Panc1 (cell line): Measurements from ENCODE around the gene GPC3. TPM values are rescaled to one million over a fixed set of nuclear protein-coding genes. Genes with fewer than 3 reads are reported as not detected.

Source experiments
- ATAC-seq: fragments of 200-7000 bp; cut with Tn5 transposase; 2 replicates; pipeline ENCODE4 v1.9.1; 2020; ENCODE audit warnings: mild to moderate bottlenecking, moderate library complexity
- BruUV-seq: library from RNA; stranded (reverse); fragments of 400-500 nt; replicated peaks from 2 replicates; lab custom pipeline; 2021; lab: Mats Ljungman, UMichigan
- CTCF ChIA-PET: fragments of 300-600 bp; sonication (Branson Sonifier 250); formaldehyde crosslinking; loops from one replicate; lab custom pipeline; 2022; ENCODE audit warnings: antibody characterized with exemption; lab: Charles Lee
- POLR2A ChIA-PET: fragments of 300-600 bp; sonication (Branson Sonifier 250); formaldehyde crosslinking; loops from one replicate; lab custom pipeline; 2022; ENCODE audit warnings: antibody characterized with exemption; lab: Charles Lee
- DNase-seq: peaks from one replicate; pipeline ENCODE4 v3.0.0-alpha.2; 2010; ENCODE audit warnings: low read depth, low spot score
- H3K27ac ChIP-seq: 2 replicates; pipeline ENCODE4 v1.5.1; 2011; ENCODE audit warnings: mild to moderate bottlenecking, low read length, inconsistent platforms
- H3K27me3 ChIP-seq: fragments of 200-500 bp; sonication (Bioruptor generic); 2 replicates; pipeline ENCODE4 v1.6.0; 2014; ENCODE audit warnings: low read length, inconsistent platforms; ENCODE audit not compliant: control insufficient read depth, insufficient read depth
- H3K36me3 ChIP-seq: fragments of 200-500 bp; sonication (Bioruptor generic); 2 replicates; pipeline ENCODE4 v1.5.1; 2014; ENCODE audit warnings: inconsistent platforms, mild to moderate bottlenecking, low read length, moderate library complexity; ENCODE audit not compliant: control insufficient read depth, insufficient read depth
- H3K4me1 ChIP-seq: 2 replicates; pipeline ENCODE4 v1.5.1; 2011; ENCODE audit warnings: inconsistent platforms, mild to moderate bottlenecking, low read length, moderate library complexity; ENCODE audit not compliant: control insufficient read depth, insufficient read depth
- H3K4me3 ChIP-seq, 2 experiments: 2 replicates each; pipeline ENCODE4 v1.5.1; 2011 to 2012; ENCODE audit warnings: low read depth in 2 of 2, low read length in 2 of 2, mild to moderate bottlenecking in 2 of 2, inconsistent platforms in 1 of 2, moderate library complexity in 1 of 2
- H3K9me3 ChIP-seq: fragments of 200-500 bp; sonication (Bioruptor generic); 2 replicates; pipeline ENCODE4 v1.5.1; 2014; ENCODE audit warnings: low read depth, mild to moderate bottlenecking, inconsistent platforms, low read length, moderate library complexity; ENCODE audit not compliant: control insufficient read depth, insufficient read depth
- CTCF ChIP-seq: fragments of 450-650 bp; IDR thresholded peaks from 2 replicates; pipeline ENCODE4 v1.5.1; 2017; ENCODE audit warnings: mild to moderate bottlenecking
- POLR2AphosphoS5 ChIP-seq: IDR thresholded peaks from 2 replicates; pipeline ENCODE4 v1.6.1; 2012; ENCODE audit warnings: mild to moderate bottlenecking, low read depth, low read length, moderate library complexity
- SIN3A ChIP-seq: IDR thresholded peaks from 2 replicates; pipeline ENCODE4 v1.6.1; 2012; ENCODE audit warnings: low read depth, mild to moderate bottlenecking, low read length, moderate library complexity, borderline replicate concordance; ENCODE audit not compliant: insufficient read depth
- TCF7L2 ChIP-seq: IDR thresholded peaks from 2 replicates; pipeline ENCODE4 v1.6.1; 2011; ENCODE audit warnings: mild to moderate bottlenecking, low read depth, low read length, inconsistent platforms
- in situ Hi-C: cut with HindIII; loops from 2 replicates; pipeline ENCODE4 v1.10.0; 2016; ENCODE audit warnings: low sequenced_read_pairs, low pct_unique_long_range_greater_than_20kb
- intact Hi-C: fragments of 100-400 bp; cut with micrococcal nuclease; formaldehyde crosslinking; loops from one replicate; pipeline ENCODE4 v1.10.0; 2022; ENCODE audit not compliant: unreplicated experiment
- total RNA-seq: library from RNA; stranded (reverse); gene quantifications from one replicate; pipeline ENCODE4 v1.2.1, GENCODE V29; 2021; ENCODE audit not compliant: unreplicated experiment
- TF ChIP-seq, protein P1 (sequence below), 2 experiments: IDR thresholded peaks; 2 replicates each; pipeline ENCODE4 v1.6.1; 2011 to 2012; ENCODE audit warnings: low read depth in 2 of 2, control low read depth in 1 of 2, low read length in 1 of 2, mild to moderate bottlenecking in 1 of 2, moderate library complexity in 1 of 2; ENCODE audit not compliant: insufficient read depth in 1 of 2

Gene GPC3
- total RNA-seq, 1 experiment from 2014 or later: 0.95 TPM

GRCh38 chrX:133583825-133584224, 401.6 kb downstream of the GPC3 start:
- intact Hi-C loops (no loop called here), in situ Hi-C loops (no loop called here)
- no peaks in the 10 kb centered on the region; the same call in 1 of the 2 replicates for H3K27me3 ChIP-seq
- no peak for TF ChIP-seq POLR2AphosphoS5
- no peak for TF ChIP-seq SIN3A
- TF ChIP-seq CTCF: no peak
- TF ChIP-seq, protein P1, sequence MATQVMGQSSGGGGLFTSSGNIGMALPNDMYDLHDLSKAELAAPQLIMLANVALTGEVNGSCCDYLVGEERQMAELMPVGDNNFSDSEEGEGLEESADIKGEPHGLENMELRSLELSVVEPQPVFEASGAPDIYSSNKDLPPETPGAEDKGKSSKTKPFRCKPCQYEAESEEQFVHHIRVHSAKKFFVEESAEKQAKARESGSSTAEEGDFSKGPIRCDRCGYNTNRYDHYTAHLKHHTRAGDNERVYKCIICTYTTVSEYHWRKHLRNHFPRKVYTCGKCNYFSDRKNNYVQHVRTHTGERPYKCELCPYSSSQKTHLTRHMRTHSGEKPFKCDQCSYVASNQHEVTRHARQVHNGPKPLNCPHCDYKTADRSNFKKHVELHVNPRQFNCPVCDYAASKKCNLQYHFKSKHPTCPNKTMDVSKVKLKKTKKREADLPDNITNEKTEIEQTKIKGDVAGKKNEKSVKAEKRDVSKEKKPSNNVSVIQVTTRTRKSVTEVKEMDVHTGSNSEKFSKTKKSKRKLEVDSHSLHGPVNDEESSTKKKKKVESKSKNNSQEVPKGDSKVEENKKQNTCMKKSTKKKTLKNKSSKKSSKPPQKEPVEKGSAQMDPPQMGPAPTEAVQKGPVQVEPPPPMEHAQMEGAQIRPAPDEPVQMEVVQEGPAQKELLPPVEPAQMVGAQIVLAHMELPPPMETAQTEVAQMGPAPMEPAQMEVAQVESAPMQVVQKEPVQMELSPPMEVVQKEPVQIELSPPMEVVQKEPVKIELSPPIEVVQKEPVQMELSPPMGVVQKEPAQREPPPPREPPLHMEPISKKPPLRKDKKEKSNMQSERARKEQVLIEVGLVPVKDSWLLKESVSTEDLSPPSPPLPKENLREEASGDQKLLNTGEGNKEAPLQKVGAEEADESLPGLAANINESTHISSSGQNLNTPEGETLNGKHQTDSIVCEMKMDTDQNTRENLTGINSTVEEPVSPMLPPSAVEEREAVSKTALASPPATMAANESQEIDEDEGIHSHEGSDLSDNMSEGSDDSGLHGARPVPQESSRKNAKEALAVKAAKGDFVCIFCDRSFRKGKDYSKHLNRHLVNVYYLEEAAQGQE (IDR thresholded peaks at IDR 0.05; ENCODE audit: insufficient read depth in 1 of 2, low read depth in 2 of 2, low read length in 1 of 2): no peak
- TF ChIP-seq TCF7L2: no peak
- CTCF ChIA-PET: no interaction called here
- DNase-seq: no peak
- no TSS peak for BruUV-seq
- no peak overlapping the region for H3K4me3 ChIP-seq
- H3K27ac ChIP-seq: no peak overlapping the region
- no peaks in the 10 kb centered on the region for H3K9me3 ChIP-seq
- H3K36me3 ChIP-seq: no peaks in the 10 kb centered on the region
- POLR2A ChIA-PET: no interaction called here
- H3K4me1 ChIP-seq: no peaks in the 10 kb centered on the region
- no peak for ATAC-seq

DNA sequence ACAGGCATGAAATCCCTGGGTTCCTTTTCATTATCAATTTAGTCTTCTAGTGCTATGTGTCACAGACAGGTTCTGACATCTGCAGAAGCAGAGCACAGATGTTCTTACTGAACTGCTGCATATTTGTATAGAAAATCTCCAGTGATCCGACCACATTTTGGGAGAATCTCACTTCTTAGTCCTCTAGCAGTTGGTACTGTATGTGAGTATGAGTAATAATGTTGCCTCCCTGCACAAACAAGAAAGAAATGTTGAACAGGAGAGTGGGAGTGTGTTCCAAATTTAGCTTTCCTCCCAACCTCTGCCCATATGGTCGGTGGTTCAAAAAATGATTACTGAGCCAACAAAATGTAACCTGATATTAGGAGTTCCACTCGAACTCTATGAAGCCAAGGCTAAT, 404.8 kb downstream of the GPC3 start:
- ChIA-PET POLR2A (no interaction called here), CTCF (no interaction called here)
- Histone ChIP-seq H3K36me3 (no peaks in the 10 kb centered on the region), H3K27me3 (no peaks in the 10 kb centered on the region; the same call in 1 of the 2 replicates), H3K27ac (no peak overlapping the region), H3K9me3 (no peaks in the 10 kb centered on the region), H3K4me1 (no peaks in the 10 kb centered on the region), H3K4me3 (no peak overlapping the region)
- in situ Hi-C loops: no loop called here
- DNase-seq: no peak
- no peak for TF ChIP-seq POLR2AphosphoS5
- no peak for TF ChIP-seq TCF7L2
- TF ChIP-seq CTCF: no peak
- TF ChIP-seq, protein P1 (IDR thresholded peaks at IDR 0.05; ENCODE audit: insufficient read depth in 1 of 2, low read depth in 2 of 2, low read length in 1 of 2): no peak
- TF ChIP-seq SIN3A: no peak
- ATAC-seq: no peak
- intact Hi-C loops: no loop called here
- BruUV-seq: no TSS peak
